K562 (cell line): ENCODE results near the gene DARS2.

Source experiments
- ARHGAP35 ChIP-seq: fragments of 450-650 bp; IDR thresholded peaks from 2 replicates; pipeline ENCODE4 v1.6.1; 2018; ENCODE audit not compliant: partially characterized antibody
- ATF4 ChIP-seq: fragments of 450-650 bp; formaldehyde crosslinking; IDR thresholded peaks from 2 replicates; pipeline ENCODE4 v1.4.0; 2022; ENCODE audit warnings: mild to moderate bottlenecking, moderate library complexity

GRCh38 chr1:173798078-173798477, 26.4 kb upstream of the DARS2 start:
- TF ChIP-seq ATF4 (CRISPR knock-in tag) (no peak), ARHGAP35 (no peak)
